Measurements from ENCODE around the gene NOC4L.

DNA sequence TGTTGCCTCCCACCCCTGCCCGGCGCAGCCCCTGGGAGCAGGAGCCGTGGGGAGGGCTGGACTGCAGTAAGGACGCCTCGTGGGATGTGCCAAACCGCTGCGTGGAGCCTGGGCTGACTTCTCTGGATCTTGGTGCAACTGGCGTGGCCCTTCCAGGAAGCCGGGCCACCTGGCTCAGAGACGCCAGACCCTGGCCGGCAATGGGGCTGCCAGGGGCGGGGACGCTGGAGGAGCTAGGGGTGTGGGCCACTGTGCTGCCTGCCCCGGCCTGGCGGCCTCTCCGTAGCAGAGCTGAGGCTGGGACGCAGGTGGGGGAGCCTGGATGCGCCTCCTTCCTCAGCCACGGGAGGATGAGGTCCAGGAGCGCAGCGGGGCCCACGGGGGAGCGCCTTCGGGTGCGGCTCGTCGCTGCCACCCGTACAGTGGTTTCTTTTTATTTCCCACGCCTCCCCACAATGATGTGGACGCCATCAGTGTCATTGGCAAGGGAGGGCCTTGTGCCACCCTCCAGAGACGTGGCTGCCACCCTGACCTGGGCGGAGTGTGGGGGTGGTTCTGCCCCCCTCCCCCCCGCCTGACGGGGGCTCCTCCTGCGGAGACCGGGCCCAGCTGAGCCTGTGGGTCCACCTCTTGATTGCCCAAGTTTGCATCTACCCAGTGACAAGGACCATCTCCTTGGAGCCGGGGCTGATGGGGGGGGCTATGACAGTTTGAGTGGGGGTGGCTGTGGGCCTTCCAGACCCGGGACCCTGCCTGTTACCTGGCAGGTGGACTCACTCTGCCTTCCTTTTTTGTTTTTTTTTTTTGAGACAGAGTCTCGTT lies 11.4 kb upstream of the NOC4L start:
- TF ChIP-seq POLR2A (IDR thresholded peaks at IDR 0.05; ENCODE audit: low read length): no peak
- no peak for TF ChIP-seq GATA1 (IDR thresholded peaks at IDR 0.05; ENCODE audit: low read depth, low read length)
